IPS DF 6.9 (cell line): ENCODE results near the gene PLOD3.
A peak's percentile ranks its signal among the peaks of the same experiment; 100 is the strongest.
"Not testable (repeated sequence)": the region's sequence is repeated elsewhere in the genome, so short reads cannot be mapped to it uniquely, and the experiment has no call there.

Experiments
- DNase-seq: peaks from one replicate; pipeline ENCODE4 v3.0.0-alpha.2; 2013; ENCODE audit warnings: low read depth, low spot score
- H3K27ac ChIP-seq: one replicate; pipeline ENCODE4 v1.5.1; 2013; ENCODE audit warnings: low read length, control low read depth
- H3K27me3 ChIP-seq: 2 replicates; pipeline ENCODE4 v1.6.1; 2013; ENCODE audit warnings: mild to moderate bottlenecking, low read length; ENCODE audit not compliant: control insufficient read depth, insufficient read depth
- H3K36me3 ChIP-seq: 2 replicates; pipeline ENCODE4 v1.6.1; 2013; ENCODE audit warnings: low read length; ENCODE audit not compliant: control insufficient read depth, insufficient read depth
- H3K4me1 ChIP-seq: 2 replicates; pipeline ENCODE4 v1.6.1; 2013; ENCODE audit warnings: low read length; ENCODE audit not compliant: control insufficient read depth, insufficient read depth
- H3K4me3 ChIP-seq: 2 replicates; pipeline ENCODE4 v1.5.1; 2013; ENCODE audit warnings: mild to moderate bottlenecking, low read length
- H3K9me3 ChIP-seq: 2 replicates; pipeline ENCODE4 v1.6.1; 2013; ENCODE audit warnings: low read length, inconsistent platforms; ENCODE audit not compliant: control insufficient read depth, insufficient read depth
- WGBS: extraction: QIAGEN DNeasy Blood & Tissue Kit; methylation state at CpG from one replicate; pipeline ENCODE4 v1.1.7; 2013; ENCODE audit warnings: mixed read lengths, missing lambda C conversion rate; ENCODE audit not compliant: insufficient read length, insufficient coverage; 5-methylcytosine and 5-hydroxymethylcytosine counted together

The PLOD3 gene

DNA sequence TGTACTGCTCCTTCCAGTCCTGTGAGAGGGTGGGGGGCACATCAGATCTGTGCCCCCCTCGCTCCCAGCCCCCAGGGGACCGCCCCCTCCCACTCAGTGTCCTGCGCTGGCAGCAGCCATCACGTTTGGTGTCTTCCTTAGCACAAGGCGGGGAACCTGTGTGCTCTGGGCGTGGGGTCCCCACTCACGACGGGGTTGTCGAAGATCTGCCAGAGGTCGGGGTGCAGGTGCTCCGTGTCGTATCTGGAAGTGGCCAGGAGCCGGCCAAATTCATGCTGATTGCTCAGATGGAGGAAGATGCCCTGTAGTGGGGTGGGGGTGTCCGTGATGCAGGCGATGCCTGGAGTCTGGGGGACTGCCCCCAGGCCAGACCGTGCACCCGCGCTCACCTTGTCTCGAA lies 7.2 kb downstream of the PLOD3 start:
- no peak for DNase-seq
- Histone ChIP-seq H3K27ac (no peak overlapping the region), H3K27me3 (no peaks in the 10 kb centered on the region), H3K9me3 (no peaks in the 10 kb centered on the region), H3K4me1 (no peaks in the 10 kb centered on the region; the same call in 1 of the 2 replicates), H3K36me3 (0 out of 2 replicates have a peak, but pooled peaks cover 7% of the 10 kb centered on the region), H3K4me3 (no peak overlapping the region)
- no CpG with 5 or more reads among the region's 19 CpGs for WGBS

GRCh38 chr7:101208794-101209193 lies 8.6 kb downstream of the PLOD3 start:
- Histone ChIP-seq H3K27ac (no peak overlapping the region), H3K27me3 (no peaks in the 10 kb centered on the region), H3K9me3 (no peaks in the 10 kb centered on the region), H3K4me3 (no peak overlapping the region), H3K4me1 (no peaks in the 10 kb centered on the region; the same call in 1 of the 2 replicates), H3K36me3 (0 out of 2 replicates have a peak, but pooled peaks cover 7% of the 10 kb centered on the region)
- WGBS, result no CpG with 5 or more reads among the region's 14 CpGs
- no peak for DNase-seq

DNA sequence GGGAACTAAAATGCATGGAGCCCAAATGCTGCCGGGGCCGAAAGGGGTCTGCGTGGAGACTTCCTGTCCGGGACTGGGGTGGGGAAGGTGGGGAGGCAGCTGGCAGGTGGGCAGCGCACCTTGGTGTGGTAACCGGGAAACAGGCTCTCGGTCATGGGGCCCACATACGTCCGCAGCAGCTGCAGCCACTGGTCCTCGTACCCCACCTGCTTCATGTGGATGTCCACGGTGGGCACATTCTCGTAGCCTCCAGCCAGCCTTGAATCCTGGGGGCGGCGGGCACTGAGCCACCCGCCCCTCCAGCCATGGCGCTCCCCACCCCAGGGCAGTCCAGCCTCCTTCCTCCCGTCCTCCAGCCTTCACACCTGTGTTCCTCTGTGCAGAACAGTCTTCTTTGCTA lies 9.9 kb downstream of the PLOD3 start:
- Histone ChIP-seq H3K9me3 (no peaks in the 10 kb centered on the region), H3K27me3 (no peaks in the 10 kb centered on the region), H3K36me3 (0 out of 2 replicates have a peak, but pooled peaks cover 7% of the 10 kb centered on the region), H3K27ac (no peak overlapping the region), H3K4me1 (no peaks in the 10 kb centered on the region), H3K4me3 (no peak overlapping the region)
- no CpG with 5 or more reads among the region's 17 CpGs for WGBS
- no peak for DNase-seq

- Histone ChIP-seq H3K9me3 (no peaks in the 10 kb centered on the region), H3K27ac (no peak overlapping the region), H3K36me3 (0 out of 2 replicates have a peak, but pooled peaks cover 7% of the 10 kb centered on the region), H3K4me1 (peaks cover 2% of the 10 kb centered on the region; the same call in 1 of the 2 replicates), H3K4me3 (no peak overlapping the region), H3K27me3 (no peaks in the 10 kb centered on the region)
- WGBS, result no CpG with 5 or more reads among the region's 19 CpGs
- no peak for DNase-seq
Observed at GRCh38 chr7:101206665-101207042, 10.7 kb downstream of the PLOD3 start.

DNA sequence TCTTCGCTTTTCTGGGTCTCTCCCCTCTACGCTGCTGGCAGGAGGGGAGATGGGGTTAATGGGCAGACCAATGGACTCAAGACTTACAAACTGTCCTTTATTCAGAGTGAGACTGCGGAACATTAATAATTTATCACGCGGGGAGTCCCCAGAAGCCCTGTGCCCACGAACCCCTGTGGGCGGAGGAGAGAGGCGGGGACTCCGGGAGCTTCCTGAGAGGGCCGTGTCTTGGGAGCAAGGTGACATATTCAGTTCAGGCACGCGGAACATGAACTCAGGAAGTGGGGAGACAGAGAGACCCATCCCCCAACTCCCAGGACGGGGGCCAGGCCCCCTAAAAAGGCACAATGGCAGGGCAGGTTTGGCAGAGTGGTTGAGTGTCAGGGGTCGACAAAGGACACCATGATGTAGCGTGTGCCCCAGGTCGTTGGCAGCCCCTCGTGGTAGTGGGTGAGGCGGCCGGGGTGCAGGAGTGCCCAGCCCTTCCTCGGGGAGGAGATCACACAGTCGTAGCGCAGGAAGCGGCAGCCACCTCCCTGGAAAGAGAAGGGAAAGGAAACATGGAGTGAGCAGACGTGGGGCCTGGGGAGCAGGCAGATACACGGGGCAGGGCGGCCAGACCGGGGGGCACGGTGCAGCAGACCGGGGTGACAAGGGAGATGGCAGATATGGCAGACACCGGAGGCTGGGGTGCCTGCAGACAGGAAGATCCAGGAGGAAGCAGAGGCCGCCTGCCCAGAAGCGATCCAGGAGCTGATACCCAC lies 11.3 kb downstream of the PLOD3 start:
- H3K27ac ChIP-seq, result no peak overlapping the region
- no CpG with 5 or more reads among the region's 32 CpGs for WGBS
- no peak overlapping the region for H3K4me3 ChIP-seq
- 0 out of 2 replicates have a peak, but pooled peaks cover 4% of the 10 kb centered on the region for H3K36me3 ChIP-seq
- peaks cover 2% of the 10 kb centered on the region; the same call in 1 of the 2 replicates for H3K4me1 ChIP-seq
- no peaks in the 10 kb centered on the region for H3K27me3 ChIP-seq
- no peaks in the 10 kb centered on the region for H3K9me3 ChIP-seq
- no peak for DNase-seq

DNA sequence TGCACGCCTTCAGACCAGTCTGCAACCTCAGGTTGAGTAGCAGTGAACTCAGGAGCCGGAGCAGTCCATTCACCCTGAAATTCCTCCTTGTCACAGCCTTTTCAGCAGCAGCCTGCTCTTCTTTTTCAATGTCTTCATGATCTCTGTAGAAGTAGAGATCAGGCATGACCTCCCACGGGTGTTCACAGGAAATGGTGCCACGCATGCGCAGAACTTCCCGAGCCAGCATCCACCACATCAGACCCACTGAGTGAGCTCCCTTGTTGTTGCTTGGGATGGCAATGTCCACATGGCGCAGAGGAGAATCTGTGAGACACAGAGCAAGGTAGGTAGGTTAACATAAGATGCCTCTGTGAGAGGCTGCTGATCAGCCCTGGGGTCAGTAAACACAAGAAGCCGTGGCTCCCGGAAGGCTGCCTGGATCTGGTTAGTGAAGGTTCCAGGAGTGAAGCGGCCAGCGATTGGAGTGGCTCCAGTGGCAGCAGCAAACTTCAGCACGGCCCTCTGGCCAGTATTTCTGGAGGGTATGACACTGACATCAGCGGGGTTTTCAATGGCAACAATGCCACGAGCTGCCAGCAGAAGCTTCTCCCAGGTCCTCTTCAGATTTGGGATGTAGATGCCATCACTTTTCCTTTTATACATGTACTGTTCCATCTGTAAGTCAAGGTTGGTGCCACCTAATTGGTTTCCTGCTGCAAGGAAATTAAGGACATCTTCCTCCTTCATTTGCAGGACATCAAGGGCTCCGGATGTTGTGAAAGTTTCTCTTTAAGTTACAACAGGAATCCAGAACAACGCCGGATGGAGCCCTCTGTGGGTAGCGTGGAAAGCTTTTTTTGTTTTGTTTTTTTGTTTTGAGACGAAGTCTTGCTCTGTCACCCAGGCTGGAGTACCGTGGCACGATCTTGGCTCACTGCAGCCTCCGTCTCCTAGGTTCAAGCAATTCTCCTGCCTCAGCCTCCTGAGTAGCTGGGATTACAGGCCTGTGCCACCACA lies 13.3 kb downstream of the PLOD3 start:
- not testable (repeated sequence) for H3K27ac ChIP-seq, H3K36me3 ChIP-seq, H3K9me3 ChIP-seq, H3K27me3 ChIP-seq, DNase-seq, H3K4me3 ChIP-seq, H3K4me1 ChIP-seq
- no CpG with 5 or more reads among the region's 22 CpGs for WGBS

DNA sequence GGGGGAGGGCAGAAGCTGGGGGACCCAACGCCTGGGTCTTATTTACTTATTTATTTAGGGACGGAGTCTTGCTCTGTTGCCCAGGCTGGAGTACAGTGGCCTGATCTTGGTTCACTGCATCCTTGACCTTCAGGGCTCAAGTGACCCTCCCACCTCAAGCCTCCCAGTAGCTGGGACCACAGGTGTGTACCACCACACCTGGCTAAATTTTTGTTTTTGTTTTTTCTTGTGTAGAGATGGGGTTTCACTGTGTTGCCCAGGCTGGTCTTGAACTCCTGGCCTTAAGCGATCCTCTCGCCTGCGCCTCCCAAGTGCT lies 14.8 kb downstream of the PLOD3 start:
- H3K4me1 ChIP-seq, result peaks cover 6% of the 10 kb centered on the region; the same call in 1 of the 2 replicates
- H3K27ac ChIP-seq, result no peak overlapping the region
- H3K36me3 ChIP-seq, result 0 out of 2 replicates have a peak, but pooled peaks cover 3% of the 10 kb centered on the region
- no peaks in the 10 kb centered on the region for H3K27me3 ChIP-seq
- no peak overlapping the region; the same call in 1 of the 2 replicates for H3K4me3 ChIP-seq
- DNase-seq, result no peak
- no CpG with 5 or more reads among the region's 5 CpGs for whole genome bisulfite sequencing
- H3K9me3 ChIP-seq, result no peaks in the 10 kb centered on the region

DNA sequence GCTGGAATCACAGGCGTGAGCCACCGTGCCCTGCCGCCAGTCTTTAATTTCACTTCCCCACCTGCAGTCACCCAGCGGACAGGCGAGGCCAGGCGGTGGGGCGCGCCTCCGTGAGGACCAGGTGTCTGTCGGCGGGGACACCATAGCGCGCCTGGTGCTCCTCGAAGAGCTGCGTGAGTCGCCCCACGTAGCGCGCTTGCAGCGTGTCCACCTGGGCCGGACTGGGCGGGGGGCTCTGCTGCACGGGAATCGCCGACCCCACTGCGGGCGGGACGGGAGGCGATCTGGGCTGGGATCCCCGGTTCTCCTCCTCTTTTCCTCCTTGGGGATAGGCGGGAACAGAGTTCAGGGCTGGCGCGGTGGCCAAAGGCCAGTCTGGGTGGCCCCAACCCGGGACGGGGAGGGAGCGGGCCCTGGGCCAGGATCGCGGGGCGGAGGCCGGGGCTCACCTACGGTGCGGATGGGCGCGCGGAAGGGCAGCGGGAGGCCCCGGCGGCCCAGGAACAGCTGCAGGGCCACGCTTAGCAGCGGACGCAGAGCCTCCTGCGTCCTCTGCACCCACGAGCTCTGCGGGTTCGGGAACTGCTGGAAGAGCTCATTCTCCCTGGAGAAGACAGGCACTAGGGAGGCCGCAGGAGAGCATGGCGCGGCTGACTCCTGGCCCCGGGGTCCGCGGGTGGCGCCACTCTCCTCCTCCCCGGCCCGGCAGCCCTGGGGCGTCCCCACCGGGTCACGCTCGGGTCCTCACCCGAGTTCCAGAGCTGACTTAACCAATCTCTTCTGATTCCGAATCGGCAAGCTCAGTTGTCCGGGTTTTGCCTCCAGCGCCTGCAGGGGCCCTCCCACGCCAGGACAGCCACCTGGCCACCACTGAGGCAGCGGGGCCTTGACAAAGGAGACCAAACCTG lies 15.4 kb downstream of the PLOD3 start:
- H3K27me3 ChIP-seq, result no peaks in the 10 kb centered on the region
- WGBS, result no CpG with 5 or more reads among the region's 75 CpGs
- no peaks in the 10 kb centered on the region for H3K36me3 ChIP-seq
- DNase-seq, result no peak
- no peaks in the 10 kb centered on the region for H3K9me3 ChIP-seq
- peak overlapping the region; percentile 35; the same call in 1 of the 2 replicates for H3K4me3 ChIP-seq
- peaks cover 6% of the 10 kb centered on the region; the same call in 1 of the 2 replicates for H3K4me1 ChIP-seq
- no peak overlapping the region for H3K27ac ChIP-seq

GRCh38 chr7:101200862-101201599 lies 16.4 kb downstream of the PLOD3 start, which contains the start of gene MOGAT3:
TSS of gene MOGAT3 (minus strand) at chr7:101201036. CDS start at chr7:101200854, 182 bp downstream.
- no peak for DNase-seq
- Histone ChIP-seq H3K27ac (no peak within 1 kb of the TSS), H3K36me3 (no peaks in the 10 kb centered on the region), H3K27me3 (no peaks in the 10 kb centered on the region), H3K9me3 (no peaks in the 10 kb centered on the region), H3K4me1 (peaks cover 6% of the 10 kb centered on the region; the same call in 1 of the 2 replicates), H3K4me3 (peak within 1 kb of the TSS; percentile 35; the same call in 1 of the 2 replicates)
- WGBS, result no CpG with 5 or more reads among the region's 21 CpGs
